Measurements from ENCODE around the gene UGT1A1.

UGT1A1 gene

GRCh38 chr2:233817361-233817911 lies 57.4 kb downstream of the UGT1A1 start:
- no peak for DNase-seq (ENCODE audit: low spot score)

- no peak for DNase-seq (ENCODE audit: low spot score)
These were observed 58.0 kb downstream of the UGT1A1 start for GRCh38 chr2:233817995-233818638.

GRCh38 chr2:233818639-233819621 lies 58.9 kb downstream of the UGT1A1 start:
- no peak for DNase-seq (ENCODE audit: low spot score)

- no peak for DNase-seq (ENCODE audit: low spot score)
These were observed 60.1 kb downstream of the UGT1A1 start for GRCh38 chr2:233819884-233820773.

- no peak for DNase-seq (ENCODE audit: low spot score)
These were observed 60.7 kb downstream of the UGT1A1 start for GRCh38 chr2:233820774-233821105.

GRCh38 chr2:233821196-233821595 lies 61.1 kb downstream of the UGT1A1 start:
- no peak for DNase-seq (ENCODE audit: low spot score)

GRCh38 chr2:233821709-233822100 lies 61.6 kb downstream of the UGT1A1 start:
- no peak for DNase-seq (ENCODE audit: low spot score)

- DNase-seq (ENCODE audit: low spot score): no peak
These were observed 62.2 kb downstream of the UGT1A1 start for GRCh38 chr2:233822101-233822771.
